B cell (primary cell): ENCODE data around the gene KIAA1210. TPM values are rescaled to one million over a fixed set of nuclear protein-coding genes. Genes with fewer than 3 reads are reported as not detected.

Experiments used
- ATAC-seq: fragments of 200-7000 bp; cut with Tn5 transposase; one replicate; pipeline ENCODE4 v1.10.0; 2021; ENCODE audit warnings: low read depth, mild to moderate bottlenecking, moderate number of reproducible peaks, moderate library complexity
- CTCF ChIA-PET: fragments of 350-600 bp; sonication (Branson Sonifier 250); formaldehyde crosslinking; loops from one replicate; lab custom pipeline; 2021; ENCODE audit warnings: antibody characterized with exemption, inconsistent platforms; lab: Charles Lee
- POLR2A ChIA-PET: fragments of 350-600 bp; sonication (Branson Sonifier 250); formaldehyde crosslinking; loops from one replicate; lab custom pipeline; 2021; ENCODE audit warnings: antibody characterized with exemption; lab: Charles Lee
- DNase-seq: peaks from one replicate; pipeline ENCODE4 v3.0.0; 2013
- H2AFZ ChIP-seq: 2 replicates; pipeline ENCODE4 v1.6.1; 2012; ENCODE audit warnings: mild to moderate bottlenecking, low read depth, low read length; ENCODE audit not compliant: insufficient read depth, poor library complexity, severe bottlenecking
- H3K27ac ChIP-seq, 2 donors: 1 replicate in 1 of 2; 2 replicates in 1 of 2; pipeline ENCODE4 v1.5.1; 2012 to 2013; ENCODE audit warnings: low read length in 2 of 2, mild to moderate bottlenecking in 2 of 2, moderate library complexity in 1 of 2
- H3K27me3 ChIP-seq, 4 experiments: fragments of 200-600 bp in 1 of 4; sonication (generic) in 1 of 4; replicated peaks in 1 of 4; 1 replicate in 2 of 4; 2 replicates in 2 of 4; pipeline versions ENCODE4 v1.6.1 to v1.7.0; 2013 to 2016; ENCODE audit warnings: low read length in 3 of 4, mild to moderate bottlenecking in 2 of 4, mixed read lengths in 1 of 4, moderate library complexity in 1 of 4; ENCODE audit not compliant: insufficient read depth in 4 of 4, control insufficient read depth in 3 of 4; ENCODE audit errors: control extremely low read depth in 1 of 4
- H3K36me3 ChIP-seq, 2 experiments: replicated peaks in 1 of 2; 1 replicate in 1 of 2; 2 replicates in 1 of 2; pipeline versions ENCODE4 v1.6.1 to v1.7.1; 2013; ENCODE audit warnings: low read length in 1 of 2; ENCODE audit not compliant: insufficient read depth in 2 of 2, control insufficient read depth in 1 of 2; ENCODE audit errors: control extremely low read depth in 1 of 2, extremely low read depth in 1 of 2
- H3K4me1 ChIP-seq, 2 donors: fragments of 200-600 bp in 1 of 2; sonication (generic) in 1 of 2; 1 replicate in 1 of 2; 2 replicates in 1 of 2; pipeline versions ENCODE4 v1.5.1 to v1.6.1; 2013 to 2017; ENCODE audit warnings: low read length in 2 of 2; ENCODE audit not compliant: control insufficient read depth in 2 of 2, insufficient read depth in 2 of 2
- H3K4me2 ChIP-seq: replicated peaks from 2 replicates; pipeline ENCODE3; 2012; ENCODE audit warnings: mild to moderate bottlenecking, low read depth, low read length; ENCODE audit not compliant: poor library complexity, severe bottlenecking
- H3K4me3 ChIP-seq, 5 experiments: fragments of 200-600 bp in 1 of 5; sonication (generic) in 1 of 5; 1 replicate in 3 of 5; 2 replicates in 2 of 5; pipeline versions ENCODE4 v1.5.1 to v1.7.0; 2011 to 2016; ENCODE audit warnings: low read length in 4 of 5, mild to moderate bottlenecking in 4 of 5, low read depth in 2 of 5, control low read depth in 1 of 5, moderate library complexity in 1 of 5; ENCODE audit not compliant: insufficient read depth in 1 of 5; ENCODE audit errors: control extremely low read depth in 1 of 5, extremely low read depth in 1 of 5
- H3K79me2 ChIP-seq: fragments of 200-600 bp; sonication (generic); one replicate; pipeline ENCODE4 v1.6.0; 2016; ENCODE audit warnings: low read length; ENCODE audit not compliant: control insufficient read depth, insufficient read depth
- H3K9ac ChIP-seq: fragments of 200-600 bp; sonication (generic); 2 replicates; pipeline ENCODE4 v1.6.1; 2017; ENCODE audit warnings: mild to moderate bottlenecking, low read length, moderate library complexity
- H3K9me3 ChIP-seq, 3 donors: one replicate each; pipeline versions ENCODE4 v1.6.1 to v1.7.1; 2013; ENCODE audit warnings: low read length in 2 of 3; ENCODE audit not compliant: control insufficient read depth in 2 of 3, insufficient read depth in 1 of 3; ENCODE audit errors: control extremely low read depth in 1 of 3
- H4K20me1 ChIP-seq: 2 replicates; pipeline ENCODE4 v1.6.0; 2012; ENCODE audit warnings: mild to moderate bottlenecking, low read length; ENCODE audit not compliant: insufficient read depth, control insufficient read depth, poor library complexity, severe bottlenecking
- H3K27ac Mint-ChIP-seq: one replicate; pipeline ENCODE4 v1.8.0; 2021; ENCODE audit warnings: mixed read lengths
- H3K27me3 Mint-ChIP-seq: one replicate; pipeline ENCODE4 v1.8.0; 2021; ENCODE audit warnings: mixed read lengths
- H3K4me1 Mint-ChIP-seq: one replicate; pipeline ENCODE4 v1.8.0; 2021; ENCODE audit warnings: mixed read lengths
- H3K4me3 Mint-ChIP-seq: one replicate; pipeline ENCODE4 v1.8.0; 2021; ENCODE audit warnings: mixed read lengths
- H3K9me3 Mint-ChIP-seq: one replicate; pipeline ENCODE4 v1.8.0; 2022; ENCODE audit warnings: mixed read lengths; ENCODE audit not compliant: insufficient read depth
- EZH2 ChIP-seq: IDR thresholded peaks from 2 replicates; pipeline ENCODE4 v1.6.1; 2012; ENCODE audit warnings: borderline replicate concordance, low read depth, mild to moderate bottlenecking, moderate library complexity, low read length; ENCODE audit not compliant: insufficient read depth, poor library complexity, severe bottlenecking
- WGBS: methylation state at CpG from one replicate; pipeline ENCODE4 v1.1.5; 2013; ENCODE audit warnings: missing lambda C conversion rate; ENCODE audit not compliant: insufficient coverage; 5-methylcytosine and 5-hydroxymethylcytosine counted together
- intact Hi-C: fragments of 100-400 bp; cut with micrococcal nuclease; formaldehyde crosslinking; loops from one replicate; pipeline ENCODE4 v1.10.0; 2022
- polyA plus RNA-seq: library from polyadenylated mRNA; depleted of rRNA; stranded (reverse); fragments of >200 nt; gene quantifications from 2 replicates; pipeline ENCODE4 v1.2.3, GENCODE V29; 2012
- total RNA-seq, 2 donors: library from RNA; stranded (reverse); fragments of 120-200 nt in 1 of 2; gene quantifications; 1 replicate in 1 of 2; 2 replicates in 1 of 2; pipeline versions ENCODE4 v1.2.3 to v1.2.4, GENCODE V29; 2013 to 2022
- TF ChIP-seq, protein P1 (sequence below): fragments of 200-600 bp; IDR thresholded peaks from one replicate; pipeline ENCODE4 v1.8.0; 2022; ENCODE audit warnings: antibody characterized with exemption, mild to moderate bottlenecking

Gene KIAA1210
- total and polyA plus RNA-seq, 2 donors (not counting 1 experiment from before 2014, with no cell fraction given) = not detected

DNA sequence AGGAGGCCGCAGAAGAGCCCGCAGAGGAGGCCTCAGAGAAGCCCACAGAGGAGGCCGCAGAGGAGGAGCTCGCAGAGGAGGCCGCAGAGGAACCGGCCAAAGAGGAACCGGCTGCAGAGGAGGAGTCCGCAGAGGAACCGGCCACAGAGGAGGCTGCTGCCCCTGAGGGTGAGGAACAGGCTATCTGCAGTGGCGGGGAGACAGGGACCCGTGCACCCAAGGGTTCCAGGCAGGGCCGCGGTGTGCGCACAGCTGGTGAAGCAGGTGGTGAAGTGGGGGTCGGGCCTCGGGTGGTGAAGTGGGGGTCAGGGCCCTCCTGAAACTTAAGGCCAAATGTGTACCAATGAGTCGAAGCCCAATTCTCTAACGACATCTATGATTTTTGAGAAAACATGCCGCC is 53.7 kb downstream of the KIAA1210 start:
- Histone ChIP-seq H3K4me1 (peaks cover 11 to 15% of the 10 kb centered on the region in 2 donors), H3K27me3 (no peaks in the 10 kb centered on the region), H4K20me1 (no peaks in the 10 kb centered on the region), H3K4me2 (no peak overlapping the region), H3K79me2 (no peaks in the 10 kb centered on the region), H3K9ac (no peak overlapping the region), H3K4me3 (no peak overlapping the region), H3K36me3 (no peaks in the 10 kb centered on the region), H2AFZ (no peak overlapping the region), H3K9me3 (no peaks in the 10 kb centered on the region), H3K27ac (no peak overlapping the region)
- H3K27ac Mint-ChIP-seq = no peak overlapping the region
- WGBS = 96% methylated on average over 11 of the region's 19 CpGs
- ChIA-PET CTCF (no interaction called here), POLR2A (no interaction called here)
- intact Hi-C loops = no loop called here
- TF ChIP-seq EZH2 = no peak
- TF ChIP-seq, protein P1, sequence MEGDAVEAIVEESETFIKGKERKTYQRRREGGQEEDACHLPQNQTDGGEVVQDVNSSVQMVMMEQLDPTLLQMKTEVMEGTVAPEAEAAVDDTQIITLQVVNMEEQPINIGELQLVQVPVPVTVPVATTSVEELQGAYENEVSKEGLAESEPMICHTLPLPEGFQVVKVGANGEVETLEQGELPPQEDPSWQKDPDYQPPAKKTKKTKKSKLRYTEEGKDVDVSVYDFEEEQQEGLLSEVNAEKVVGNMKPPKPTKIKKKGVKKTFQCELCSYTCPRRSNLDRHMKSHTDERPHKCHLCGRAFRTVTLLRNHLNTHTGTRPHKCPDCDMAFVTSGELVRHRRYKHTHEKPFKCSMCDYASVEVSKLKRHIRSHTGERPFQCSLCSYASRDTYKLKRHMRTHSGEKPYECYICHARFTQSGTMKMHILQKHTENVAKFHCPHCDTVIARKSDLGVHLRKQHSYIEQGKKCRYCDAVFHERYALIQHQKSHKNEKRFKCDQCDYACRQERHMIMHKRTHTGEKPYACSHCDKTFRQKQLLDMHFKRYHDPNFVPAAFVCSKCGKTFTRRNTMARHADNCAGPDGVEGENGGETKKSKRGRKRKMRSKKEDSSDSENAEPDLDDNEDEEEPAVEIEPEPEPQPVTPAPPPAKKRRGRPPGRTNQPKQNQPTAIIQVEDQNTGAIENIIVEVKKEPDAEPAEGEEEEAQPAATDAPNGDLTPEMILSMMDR = no peak
- H3K4me3 Mint-ChIP-seq = no peak overlapping the region
- H3K4me1 Mint-ChIP-seq = peaks cover 14% of the 10 kb centered on the region
- no peaks in the 10 kb centered on the region for H3K9me3 Mint-ChIP-seq
- DNase-seq = no peak
- H3K27me3 Mint-ChIP-seq = peaks cover 5% of the 10 kb centered on the region
- ATAC-seq = no peak

DNA sequence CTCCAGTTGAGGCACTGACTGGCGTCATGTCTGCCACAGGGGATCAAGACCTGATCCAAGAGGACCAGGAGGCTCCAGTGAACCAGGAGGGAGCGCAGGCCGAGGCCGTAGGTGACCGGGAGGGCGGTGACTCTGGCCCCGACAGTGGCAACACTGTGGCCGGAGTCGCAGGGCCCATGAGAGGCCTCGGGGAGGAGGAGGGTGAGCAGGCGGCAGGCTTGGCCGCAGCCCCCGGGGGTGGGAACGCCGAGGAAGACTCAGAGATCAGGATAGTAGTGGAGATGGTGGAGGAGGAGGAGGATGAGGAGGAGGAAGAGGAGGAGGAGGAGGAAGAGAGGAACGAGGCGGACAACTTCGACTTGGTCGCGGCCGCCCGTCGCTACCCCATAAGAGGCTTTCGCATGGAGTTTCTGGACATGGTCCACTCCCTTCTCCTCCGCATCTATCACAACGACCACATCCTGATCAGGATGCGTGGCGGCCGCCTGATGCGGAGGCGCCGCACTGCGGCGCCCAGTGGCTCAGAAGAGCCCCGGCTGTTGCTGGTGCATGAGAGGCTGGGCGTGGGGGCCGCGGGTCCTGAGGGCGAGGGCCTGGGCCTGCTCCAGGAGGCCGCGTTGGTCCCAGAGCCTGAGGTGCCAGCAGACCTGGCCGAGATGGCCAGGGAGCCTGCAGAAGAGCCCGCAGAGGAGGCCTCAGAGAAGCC is 54.3 kb downstream of the KIAA1210 start:
- no peak overlapping the region for H3K4me3 ChIP-seq
- Mint-ChIP-seq H3K4me1 (peaks cover 14% of the 10 kb centered on the region), H3K27me3 (peaks cover 4% of the 10 kb centered on the region), H3K4me3 (no peak overlapping the region), H3K9me3 (no peaks in the 10 kb centered on the region), H3K27ac (no peak overlapping the region)
- DNase-seq = no peak
- ChIA-PET CTCF (no interaction called here), POLR2A (no interaction called here)
- intact Hi-C loops = no loop called here
- H3K27me3 ChIP-seq = no peaks in the 10 kb centered on the region
- no peaks in the 10 kb centered on the region for H3K9me3 ChIP-seq
- H3K4me2 ChIP-seq = no peak overlapping the region
- ATAC-seq = no peak
- no peak overlapping the region for H3K27ac ChIP-seq
- H3K79me2 ChIP-seq = no peaks in the 10 kb centered on the region
- TF ChIP-seq, protein P1 = no peak
- TF ChIP-seq EZH2 = no peak
- H3K4me1 ChIP-seq = peaks cover 11 to 15% of the 10 kb centered on the region in 2 donors
- H4K20me1 ChIP-seq = no peaks in the 10 kb centered on the region
- 97% methylated on average over 19 of the region's 43 CpGs for WGBS
- no peaks in the 10 kb centered on the region for H3K36me3 ChIP-seq
- no peak overlapping the region for H3K9ac ChIP-seq
- no peak overlapping the region for H2AFZ ChIP-seq
